GM12864 (cell line): Measurements from ENCODE around the gene TAAR6.

Source experiments
- DNase-seq: peaks from one replicate; pipeline ENCODE4 v3.0.0-alpha.2; 2011; ENCODE audit warnings: low read depth
- H3K4me3 ChIP-seq: 2 replicates; pipeline ENCODE4 v1.5.1; 2011; ENCODE audit warnings: mild to moderate bottlenecking, low read depth, low read length, control low read depth
- CTCF ChIP-seq: IDR thresholded peaks from 2 replicates; pipeline ENCODE4 v1.5.1; 2011; ENCODE audit warnings: low read depth, mild to moderate bottlenecking, moderate library complexity, low read length, control low read depth, inconsistent platforms; ENCODE audit errors: missing control alignments

TAAR6 gene, protein sequence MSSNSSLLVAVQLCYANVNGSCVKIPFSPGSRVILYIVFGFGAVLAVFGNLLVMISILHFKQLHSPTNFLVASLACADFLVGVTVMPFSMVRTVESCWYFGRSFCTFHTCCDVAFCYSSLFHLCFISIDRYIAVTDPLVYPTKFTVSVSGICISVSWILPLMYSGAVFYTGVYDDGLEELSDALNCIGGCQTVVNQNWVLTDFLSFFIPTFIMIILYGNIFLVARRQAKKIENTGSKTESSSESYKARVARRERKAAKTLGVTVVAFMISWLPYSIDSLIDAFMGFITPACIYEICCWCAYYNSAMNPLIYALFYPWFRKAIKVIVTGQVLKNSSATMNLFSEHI

GRCh38 chr6:132570221-132570777 lies at the start of gene TAAR6:
Gene TAAR6 (plus strand): TSS chr6:132570322. CDS start chr6:132570322, 0 bp downstream.
- DNase-seq, result no peak
- no peak within 1 kb of the TSS for H3K4me3 ChIP-seq
- TF ChIP-seq CTCF, result no peak

DNA sequence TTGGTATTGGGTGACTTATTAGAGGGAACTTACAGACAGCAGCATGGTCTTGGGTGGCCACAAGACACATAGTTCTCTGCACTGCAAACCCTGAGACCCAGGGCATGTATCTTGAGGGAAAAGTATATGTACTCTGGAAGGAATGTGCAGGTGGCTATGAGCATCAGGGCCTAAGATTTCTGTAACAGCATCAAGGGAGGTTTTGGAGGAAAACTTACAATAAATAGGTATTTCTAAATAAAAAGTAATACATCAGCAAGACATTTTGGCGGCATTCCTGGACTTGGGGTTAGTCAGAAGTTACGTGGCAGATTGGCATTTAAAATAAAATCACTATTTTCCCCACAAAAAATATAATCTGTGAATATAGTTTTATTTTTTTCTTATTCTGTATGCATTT lies 49.2 kb upstream of the TAAR6 start:
- no peak for TF ChIP-seq CTCF
- no peak for DNase-seq
- no peak overlapping the region for H3K4me3 ChIP-seq

DNA sequence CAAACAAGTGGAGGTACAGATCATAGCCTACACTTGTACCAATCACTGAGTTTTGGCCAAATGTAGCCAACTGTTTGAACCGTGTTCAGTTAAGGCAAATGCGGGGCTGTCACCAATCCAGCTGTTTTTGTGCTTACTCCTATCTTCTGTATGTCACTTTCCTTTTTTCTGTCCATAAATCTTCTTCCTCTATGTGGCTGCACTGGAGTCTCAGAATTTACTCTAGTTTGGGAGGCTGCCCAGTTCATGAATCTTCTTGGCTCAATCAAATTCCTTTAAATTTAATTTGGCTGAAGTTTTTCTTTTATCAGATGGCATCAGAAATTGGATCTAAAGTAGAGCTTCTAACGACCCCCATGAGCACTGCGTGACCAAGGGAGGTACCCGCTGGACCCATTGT lies 45.5 kb upstream of the TAAR6 start:
- H3K4me3 ChIP-seq, result no peak overlapping the region
- DNase-seq, result no peak
- TF ChIP-seq CTCF, result no peak

DNA sequence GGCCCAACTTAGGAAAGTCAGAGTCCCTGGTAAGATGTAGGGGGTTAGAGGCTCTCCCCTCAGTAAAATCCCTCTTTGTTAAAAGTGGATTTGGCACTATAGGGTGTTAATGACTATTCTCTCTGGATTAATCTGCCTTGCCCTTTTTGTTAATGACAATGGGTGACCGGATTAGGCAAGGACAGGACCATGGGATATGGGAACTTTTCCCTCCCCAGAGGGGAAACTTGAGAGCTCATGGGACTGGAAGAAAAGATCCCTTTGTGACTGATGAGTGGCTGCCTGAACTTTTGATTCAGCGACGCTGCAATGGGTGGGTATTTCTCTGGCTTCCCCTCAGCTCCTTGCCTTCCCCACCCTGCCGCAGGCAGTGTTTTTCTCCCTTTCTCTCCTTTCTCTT lies 44.3 kb upstream of the TAAR6 start:
- DNase-seq, result no peak
- no peak for TF ChIP-seq CTCF
- H3K4me3 ChIP-seq, result no peak overlapping the region

- H3K4me3 ChIP-seq, result no peak overlapping the region
- DNase-seq, result no peak
- no peak for TF ChIP-seq CTCF
Measured at GRCh38 chr6:132526461-132526860, 43.7 kb upstream of the TAAR6 start.

- TF ChIP-seq CTCF, result no peak
- H3K4me3 ChIP-seq, result no peak overlapping the region
- DNase-seq, result no peak
Measured at GRCh38 chr6:132527791-132528190, 42.3 kb upstream of the TAAR6 start.
